Placental pericyte (primary cell): ENCODE measurements around the gene IDS. TPM values are rescaled to one million over a fixed set of nuclear protein-coding genes. Genes with fewer than 3 reads are reported as not detected.

Experiments used
- total RNA-seq: library from RNA; depleted of rRNA; stranded (reverse); fragments of >200 nt; gene quantifications from 2 replicates; pipeline ENCODE4 v1.2.3, GENCODE V29; 2012

IDS gene
- 40.3 and 85.2 TPM in 2 replicates for total RNA-seq

GRCh38 chrX:149504915-149505651, at the start of gene IDS:
IDS (minus strand) TSS chrX:149505306; CDS start chrX:149505137, 169 bp downstream.

GRCh38 chrX:149549701-149550100, 44.6 kb upstream of the IDS start, which contains the start of gene HSFX3:
HSFX3 (minus strand) TSS chrX:149549924; CDS start chrX:149549852, 72 bp downstream.

DNA sequence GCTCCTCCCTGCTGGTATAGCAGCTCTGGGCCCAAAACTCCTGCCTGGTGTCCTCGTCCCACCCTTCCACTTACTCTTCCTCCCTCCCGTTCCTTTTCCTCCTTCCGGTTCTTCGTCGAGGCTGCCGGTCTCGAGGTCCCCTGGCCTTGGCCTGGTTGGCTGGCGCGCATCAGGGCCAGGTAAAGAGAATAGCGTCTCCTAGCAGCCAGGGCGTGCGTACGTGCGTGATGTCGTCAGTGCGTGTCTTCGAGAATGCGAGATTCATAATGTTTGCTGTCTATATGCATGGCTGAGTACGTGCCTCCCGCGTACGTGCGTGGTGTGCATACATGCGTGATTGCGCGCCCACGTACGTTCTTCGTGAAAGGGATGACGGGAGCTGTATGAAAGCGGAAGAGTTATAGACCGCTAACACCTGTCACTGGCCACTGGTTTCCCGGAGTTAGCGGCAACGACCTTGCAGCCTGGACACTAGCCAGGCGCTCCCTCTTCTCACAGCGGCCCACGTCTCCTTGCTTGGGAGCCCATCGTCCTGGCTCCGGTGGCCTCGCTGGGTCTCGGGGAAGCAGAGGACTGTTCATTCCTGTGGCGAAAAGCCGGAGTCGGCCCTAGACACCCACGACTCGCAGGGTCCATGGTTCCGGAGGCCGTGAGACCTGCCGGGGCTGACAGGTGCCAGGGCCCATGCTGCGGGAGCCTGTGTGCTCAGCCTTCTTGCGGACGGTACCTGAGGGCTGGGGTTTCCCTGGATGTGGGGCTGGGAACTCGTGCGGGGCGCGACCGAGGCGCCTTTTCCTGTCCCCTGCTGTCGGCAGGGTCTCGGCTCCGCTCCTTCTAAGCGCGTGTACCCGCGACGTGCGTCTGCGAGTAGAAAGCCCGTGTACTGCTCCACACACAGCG, 35.8 kb upstream of the IDS start, which contains the start of gene EOLA1:
Gene EOLA1 (plus strand): TSS at position 392 of the 900 bp plus-strand sequence. CDS start 4,619 bp downstream, outside the sequence.

Other genes with a start within 250 kb of the IDS start
- gene EOLA1, start 35.7 kb upstream of the IDS start, total RNA-seq = 13.6 and 13.8 TPM in 2 replicates
- gene HSFX3, start 44.6 kb upstream of the IDS start, total RNA-seq = not detected in 2 replicates
- gene MAGEA9B, start 82.2 kb upstream of the IDS start, total RNA-seq = not detected in 2 replicates
- 0.14 TPM in 1 of 2 replicates, not detected in the other for gene HSFX2, start 90.0 kb upstream of the IDS start, total RNA-seq
- gene TMEM185A, start 126.5 kb upstream of the IDS start, total RNA-seq = 14.6 and 16.2 TPM in 2 replicates
- not detected in 2 replicates for gene MAGEA11, start 206.8 kb upstream of the IDS start, total RNA-seq